ENCODE results near the gene HOXA9.

HOXA9 gene

DNA sequence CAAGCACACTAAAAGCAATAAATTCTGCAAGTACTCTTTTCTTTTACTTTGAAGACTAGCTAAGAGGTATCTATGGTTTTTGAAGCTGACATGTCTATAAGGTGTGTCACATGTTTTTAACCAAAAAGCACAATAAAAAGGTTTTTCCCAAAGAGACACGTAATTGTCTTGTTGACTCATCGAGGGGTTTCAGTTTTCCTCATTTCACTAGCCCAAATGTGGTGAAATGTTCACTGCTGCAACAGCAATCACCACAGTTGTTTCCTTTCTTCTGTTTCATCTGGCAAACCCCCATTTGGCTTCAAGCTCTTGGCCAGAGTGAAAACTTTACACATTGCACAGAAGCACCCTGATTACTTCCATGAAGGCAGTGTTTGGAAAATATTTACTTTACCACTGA, 30.9 kb downstream of the HOXA9 start:
- peak; percentile 89 for DNase-seq (ENCODE audit: low read depth)
- no peak overlapping the region for H3K4me3 ChIP-seq (ENCODE audit: low read depth, low read length)

- H3K4me3 ChIP-seq (ENCODE audit: low read depth, low read length) = no peak overlapping the region
- no peak for DNase-seq (ENCODE audit: low read depth)
Observed at GRCh38 chr7:27133409-27134231, 31.7 kb downstream of the HOXA9 start.

- no peak overlapping the region for H3K4me3 ChIP-seq (ENCODE audit: low read depth, low read length)
- DNase-seq (ENCODE audit: low read depth) = no peak
Observed at GRCh38 chr7:27132978-27133377, 32.4 kb downstream of the HOXA9 start.

- H3K4me3 ChIP-seq (ENCODE audit: low read depth, low read length) = no peak overlapping the region
- no peak for DNase-seq (ENCODE audit: low read depth)
Observed at GRCh38 chr7:27132214-27132613, 33.1 kb downstream of the HOXA9 start.

DNA sequence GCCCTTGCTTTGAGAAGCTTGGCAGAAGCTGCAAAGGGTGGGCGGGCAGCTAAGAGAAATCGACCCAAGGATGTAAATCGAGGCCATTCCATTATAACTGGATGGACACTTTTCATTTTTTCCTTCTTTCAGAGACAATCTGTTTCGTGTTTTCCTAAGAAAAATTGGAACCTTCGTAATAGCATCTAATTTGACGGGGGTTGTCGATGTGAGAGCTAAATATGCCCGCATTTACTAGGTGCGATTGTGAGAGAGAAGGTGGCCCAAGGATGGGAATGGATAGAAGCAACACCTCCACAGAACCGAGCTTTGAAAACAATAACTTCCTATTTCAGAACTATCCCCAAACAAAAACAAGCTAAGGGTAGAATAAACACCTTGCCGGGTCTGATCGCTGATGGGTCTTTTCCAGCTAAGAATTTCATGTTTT, 33.9 kb downstream of the HOXA9 start:
- H3K4me3 ChIP-seq (ENCODE audit: low read depth, low read length) = peak overlapping the region; percentile 67
- DNase-seq (ENCODE audit: low read depth) = no peak

- H3K4me3 ChIP-seq (ENCODE audit: low read depth, low read length) = peak within 1 kb of the TSS; percentile 67
- DNase-seq (ENCODE audit: low read depth) = peak; percentile 59
Observed at GRCh38 chr7:27130540-27131389, 34.6 kb downstream of the HOXA9 start, which contains the start of gene HOXA4. Gene HOXA4, minus strand, starts transcription at chr7:27130757. Its CDS starts 24 bp downstream, at chr7:27130733.

- H3K4me3 ChIP-seq (ENCODE audit: low read depth, low read length) = peak overlapping the region; percentile 67
- DNase-seq (ENCODE audit: low read depth) = no peak
Observed at GRCh38 chr7:27129729-27130539, 35.4 kb downstream of the HOXA9 start.

DNA sequence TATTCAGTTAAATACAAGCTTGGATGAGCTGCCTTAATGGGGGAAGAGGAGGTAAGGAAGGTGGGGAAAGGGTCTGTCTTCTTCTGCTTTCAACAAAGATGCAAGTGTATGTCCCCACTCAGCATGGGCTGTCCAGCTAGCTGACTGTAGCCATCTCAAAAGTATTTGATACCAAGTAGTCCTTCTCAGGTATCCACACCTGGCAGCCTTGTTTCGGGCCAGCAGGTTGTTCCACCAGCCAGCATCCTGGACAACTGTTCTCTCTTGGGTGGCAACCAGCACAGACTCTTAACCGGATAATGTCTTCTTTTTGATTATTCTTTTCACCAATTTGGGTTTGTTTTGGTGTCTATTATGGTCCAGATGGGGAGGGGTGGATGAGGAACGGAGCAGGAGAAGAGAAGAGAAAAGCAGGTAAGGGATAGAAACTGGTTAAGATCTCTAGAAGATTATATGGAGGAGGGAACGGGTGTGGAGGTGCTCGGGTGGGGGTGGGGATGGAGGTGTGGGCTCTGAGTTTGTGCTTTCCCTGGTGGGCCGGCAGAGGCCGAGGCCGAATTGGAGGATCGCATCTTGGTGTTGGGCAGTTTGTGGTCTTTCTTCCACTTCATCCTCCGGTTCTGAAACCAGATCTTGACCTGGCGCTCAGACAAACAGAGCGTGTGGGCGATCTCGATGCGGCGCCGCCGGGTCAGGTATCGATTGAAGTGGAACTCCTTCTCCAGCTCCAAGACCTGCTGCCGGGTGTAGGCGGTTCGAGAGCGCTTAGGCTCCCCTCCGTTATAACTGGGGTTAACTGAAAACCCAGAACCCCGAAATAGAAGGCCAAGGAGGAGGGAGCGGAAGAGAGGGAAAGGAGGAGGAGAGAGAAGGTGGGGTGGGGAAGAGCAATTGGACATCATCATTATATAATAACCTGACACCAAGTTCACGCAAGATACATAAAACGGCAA, 36.3 kb downstream of the HOXA9 start:
- no peak overlapping the region for H3K4me3 ChIP-seq (ENCODE audit: low read depth, low read length)
- DNase-seq (ENCODE audit: low read depth) = no peak

- H3K4me3 ChIP-seq (ENCODE audit: low read depth, low read length) = no peak overlapping the region
- no peak for DNase-seq (ENCODE audit: low read depth)
Observed at GRCh38 chr7:27128034-27128433, 37.3 kb downstream of the HOXA9 start.

DNA sequence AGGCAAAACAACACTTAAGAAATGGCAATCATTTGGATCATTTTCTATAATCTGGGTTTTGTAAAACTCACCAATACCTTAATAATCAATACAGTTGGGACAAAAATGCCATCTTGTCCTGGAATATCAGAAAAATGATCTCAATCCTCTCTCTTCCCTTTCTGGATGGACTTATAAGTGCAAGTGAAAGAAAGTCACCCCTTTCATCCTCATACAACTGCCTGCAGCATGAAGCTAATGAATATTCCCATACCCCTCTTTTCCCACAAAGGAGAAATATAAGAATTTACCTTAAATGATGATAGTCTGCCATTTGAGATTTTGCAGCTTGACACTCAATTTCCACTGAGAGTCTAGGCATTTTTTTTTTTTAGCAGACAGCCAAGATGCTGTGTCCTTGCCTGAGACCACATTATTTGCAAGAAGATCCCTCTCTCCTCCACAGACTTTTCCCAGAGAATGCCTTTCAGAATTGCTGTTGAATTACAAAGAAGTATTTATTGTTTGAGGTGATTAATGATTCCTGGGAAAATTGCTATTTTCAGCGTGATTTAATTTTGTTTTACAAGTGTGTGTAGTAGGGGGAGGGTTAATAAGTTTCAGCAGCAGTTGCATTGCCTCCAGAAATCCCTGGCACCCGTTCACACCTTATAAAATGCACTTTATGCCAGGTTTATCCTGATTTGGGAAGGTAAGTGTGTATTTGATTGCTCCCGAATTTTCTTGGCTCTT, 38.6 kb downstream of the HOXA9 start:
- no peak for DNase-seq (ENCODE audit: low read depth)
- no peak overlapping the region for H3K4me3 ChIP-seq (ENCODE audit: low read depth, low read length)

DNA sequence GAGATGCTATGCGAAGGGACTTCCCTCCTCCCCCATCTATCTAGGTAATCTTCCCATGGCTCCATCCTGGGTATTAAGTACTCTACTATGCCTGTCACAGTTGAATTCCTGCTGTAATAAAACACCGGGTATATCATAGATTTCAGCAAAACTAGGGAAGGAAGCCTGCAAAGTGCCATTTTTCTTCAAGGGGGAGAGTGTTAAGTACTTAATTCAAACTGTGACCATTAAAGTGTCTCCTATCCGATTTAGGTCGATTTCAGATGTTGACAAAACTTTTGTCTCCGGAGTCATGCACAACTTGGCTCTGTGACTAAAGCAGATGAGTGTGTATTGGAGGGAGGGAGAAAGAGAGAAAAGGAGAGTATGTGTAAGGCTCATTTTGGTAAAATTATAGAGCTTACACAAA, 39.3 kb downstream of the HOXA9 start:
- DNase-seq (ENCODE audit: low read depth) = no peak
- no peak overlapping the region for H3K4me3 ChIP-seq (ENCODE audit: low read depth, low read length)

- DNase-seq (ENCODE audit: low read depth) = no peak
- H3K4me3 ChIP-seq (ENCODE audit: low read depth, low read length) = no peak overlapping the region
Observed at GRCh38 chr7:27124902-27125689, 40.2 kb downstream of the HOXA9 start.

GRCh38 chr7:27124096-27124901, 41.0 kb downstream of the HOXA9 start:
- no peak overlapping the region for H3K4me3 ChIP-seq (ENCODE audit: low read depth, low read length)
- no peak for DNase-seq (ENCODE audit: low read depth)

DNA sequence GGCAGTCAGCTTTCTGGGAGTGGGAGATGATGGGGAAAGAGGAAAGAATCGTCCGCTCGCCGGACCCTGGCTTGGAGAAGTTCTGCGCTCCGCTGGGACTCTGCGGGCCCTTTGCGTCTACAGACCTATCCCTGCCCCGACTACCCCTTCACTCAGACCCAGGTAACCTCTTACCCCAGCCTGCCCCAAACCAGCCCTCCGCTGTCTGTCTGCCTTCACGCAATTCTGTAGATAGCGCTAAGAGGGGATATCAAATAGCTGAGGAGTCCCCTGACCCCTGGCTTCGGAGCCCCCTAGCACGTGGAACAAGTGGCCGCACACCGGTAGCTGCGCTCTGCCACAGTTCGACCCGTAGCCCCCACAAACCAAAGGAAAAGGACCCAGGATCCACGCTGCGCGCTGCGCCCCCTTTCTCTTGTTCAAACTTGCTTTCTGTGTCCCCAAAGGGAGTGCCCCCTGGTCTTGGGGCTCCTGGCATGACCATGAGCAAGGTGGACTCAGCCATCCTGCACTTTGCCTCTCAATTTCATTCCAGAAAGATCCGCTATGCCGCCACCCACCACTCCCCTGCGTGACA, 41.8 kb downstream of the HOXA9 start:
- no peak overlapping the region for H3K4me3 ChIP-seq (ENCODE audit: low read depth, low read length)

DNA sequence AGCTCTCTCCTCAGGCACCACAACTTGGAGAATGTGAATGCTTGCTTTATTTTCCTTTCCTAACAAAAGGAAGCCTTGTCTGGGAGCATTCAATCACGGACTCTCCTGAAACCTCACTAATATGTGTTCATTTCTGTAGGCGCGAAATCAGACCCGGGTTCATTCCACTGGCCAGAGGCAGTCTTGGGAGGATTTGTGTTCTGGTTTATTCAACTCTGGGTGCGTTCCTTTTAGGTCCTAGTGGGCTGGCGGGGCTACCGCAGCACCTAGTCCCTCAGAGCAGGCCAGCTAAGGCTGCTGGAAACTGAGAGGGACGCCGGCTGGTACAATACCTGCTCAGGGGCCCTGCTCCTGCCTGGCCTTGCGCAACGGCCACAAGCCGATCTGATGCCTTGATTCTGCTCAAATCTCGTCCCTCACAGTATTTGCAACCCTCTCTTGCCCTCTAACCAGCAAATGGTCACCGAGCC, 42.3 kb downstream of the HOXA9 start:
- no peak overlapping the region for H3K4me3 ChIP-seq (ENCODE audit: low read depth, low read length)

More for the DNA sequence above, 41.8 kb downstream of the HOXA9 start:
- DNase-seq (ENCODE audit: low read depth) = no peak

More for the DNA sequence above, 42.3 kb downstream of the HOXA9 start:
- no peak for DNase-seq (ENCODE audit: low read depth)

Data from skeletal muscle cell (primary cell).